ENCODE results near the gene IFT88.

The IFT88 gene

DNA sequence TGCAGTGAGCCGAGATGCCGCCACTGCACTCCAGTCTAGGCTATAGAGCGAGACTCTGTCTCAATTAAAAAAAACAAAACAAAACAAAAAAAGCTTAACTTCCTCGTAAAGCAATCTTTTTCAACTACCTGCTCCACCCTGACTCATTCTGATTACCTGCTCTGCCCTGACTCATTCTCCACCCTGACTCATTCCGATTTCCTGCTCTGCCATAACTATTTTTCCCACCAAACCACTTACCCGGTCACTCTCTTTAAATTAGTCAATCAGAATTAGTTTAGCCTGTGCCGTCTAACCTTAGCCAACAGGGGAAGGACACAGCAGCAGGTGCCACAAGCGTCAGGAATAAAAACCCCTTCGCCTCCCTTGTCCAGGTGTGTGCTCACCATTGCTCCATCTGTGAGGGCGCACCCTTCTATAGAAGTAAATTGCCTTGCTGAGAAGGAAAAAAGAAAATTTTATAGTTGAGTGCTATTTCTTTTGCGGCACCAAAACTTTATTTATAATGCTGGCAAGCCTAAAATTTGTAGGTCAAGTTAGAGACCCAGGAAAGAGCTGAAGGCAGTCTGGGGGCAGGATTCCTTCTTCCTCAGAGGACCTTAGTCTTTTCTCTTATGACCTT lies 1.7 kb upstream of the IFT88 start:
- DNase-seq (ENCODE audit: low read depth) = no peak

DNA sequence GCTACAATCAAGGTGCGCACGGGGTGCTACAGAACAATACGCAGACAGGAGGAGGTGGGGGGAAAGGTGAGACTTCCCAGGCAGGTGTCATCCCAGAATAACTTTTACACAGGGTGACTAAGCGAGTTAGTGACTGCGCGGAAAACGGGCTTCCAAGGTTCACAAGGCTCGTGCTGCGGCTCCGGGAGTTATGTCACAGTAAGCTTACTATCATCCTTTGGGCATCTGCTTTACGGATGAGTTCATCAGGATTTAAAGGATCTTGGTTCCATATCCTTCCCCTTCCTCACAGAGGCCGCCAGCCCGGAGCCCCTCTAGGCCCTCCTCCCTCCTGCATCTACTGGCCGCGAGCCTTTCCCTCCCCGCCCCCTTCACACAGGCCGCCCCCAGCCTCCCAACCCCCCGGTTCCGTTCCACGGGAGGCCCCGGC lies 474 bp upstream of the IFT88 start:
- peak; percentile 54 for DNase-seq (ENCODE audit: low read depth)

DNA sequence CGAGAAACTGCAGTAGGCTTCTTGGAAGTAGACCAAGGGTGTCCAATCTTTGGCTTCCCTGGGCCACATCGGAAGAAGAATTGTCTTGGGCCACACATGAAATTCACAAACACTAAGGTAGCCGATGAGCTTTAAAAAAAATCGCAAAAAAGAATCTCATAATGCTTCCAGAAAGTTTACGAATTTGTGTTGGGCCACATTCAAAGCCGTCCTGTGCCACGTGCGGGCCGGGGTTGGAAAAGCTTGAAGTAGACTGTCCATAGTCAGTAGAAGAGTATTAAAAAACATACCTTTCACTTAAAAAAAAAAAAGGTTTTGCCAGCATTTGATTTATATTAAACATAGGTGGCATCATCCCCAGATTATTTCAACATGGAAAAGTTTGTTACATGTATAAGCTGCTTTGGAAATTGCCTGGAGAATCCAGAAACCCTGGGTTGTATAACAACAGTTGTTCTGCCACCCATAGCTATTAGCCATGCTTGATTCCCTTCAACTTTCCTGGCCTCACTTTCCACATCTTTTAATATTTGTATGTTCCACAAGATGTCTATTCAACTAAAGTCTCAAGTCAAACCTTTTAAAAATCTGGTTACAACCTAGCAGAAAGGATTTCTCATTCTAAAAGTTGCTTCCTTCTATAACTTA lies 1.0 kb downstream of the IFT88 start:
- DNase-seq (ENCODE audit: low read depth) = no peak

- DNase-seq (ENCODE audit: low read depth) = no peak
Measured at GRCh38 chr13:20570517-20570916, 3.6 kb downstream of the IFT88 start.

DNA sequence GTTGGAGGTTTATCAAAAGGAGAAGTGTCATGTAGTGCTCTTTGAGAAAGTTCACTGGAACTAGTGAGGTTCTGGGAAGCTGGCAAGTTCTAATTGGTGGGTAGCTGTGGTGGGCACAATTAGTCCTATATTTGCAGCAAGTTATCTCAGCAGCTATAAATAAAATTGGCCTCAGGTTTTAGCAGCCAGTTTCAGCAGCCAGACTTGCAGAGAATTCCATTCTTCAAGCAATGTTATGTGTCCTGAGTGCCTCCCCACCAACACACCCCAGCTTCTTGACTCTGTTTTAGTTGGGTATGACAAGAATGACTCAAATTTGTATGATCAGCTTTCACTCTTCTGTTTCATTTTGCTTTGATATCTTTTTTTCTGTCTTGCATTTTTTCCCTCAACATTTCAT lies 4.7 kb downstream of the IFT88 start:
- no peak for DNase-seq (ENCODE audit: low read depth)

- no peak for DNase-seq (ENCODE audit: low read depth)
Measured at GRCh38 chr13:20573186-20573585, 6.2 kb downstream of the IFT88 start.

DNA sequence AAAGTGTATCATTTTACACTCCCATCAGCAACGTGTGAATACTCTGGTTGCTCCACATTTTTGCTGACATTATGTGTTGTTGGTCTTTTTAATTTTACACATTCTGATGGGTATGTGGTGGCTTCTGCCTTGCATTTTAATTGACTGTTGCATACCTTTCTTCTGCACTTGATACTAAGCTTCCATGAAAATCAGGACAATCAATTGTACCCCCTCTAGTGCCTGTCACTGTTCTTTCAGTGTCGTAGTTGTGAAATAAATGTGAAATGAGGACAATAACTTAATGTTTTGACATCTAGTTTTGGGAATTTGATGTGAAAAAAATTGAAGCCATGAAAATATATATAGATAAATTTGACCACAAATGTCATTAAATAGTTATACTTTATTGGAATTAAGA lies 6.7 kb downstream of the IFT88 start:
- DNase-seq (ENCODE audit: low read depth) = no peak

- no peak for DNase-seq (ENCODE audit: low read depth)
Measured at GRCh38 chr13:20579191-20579590, 12.2 kb downstream of the IFT88 start.

DNA sequence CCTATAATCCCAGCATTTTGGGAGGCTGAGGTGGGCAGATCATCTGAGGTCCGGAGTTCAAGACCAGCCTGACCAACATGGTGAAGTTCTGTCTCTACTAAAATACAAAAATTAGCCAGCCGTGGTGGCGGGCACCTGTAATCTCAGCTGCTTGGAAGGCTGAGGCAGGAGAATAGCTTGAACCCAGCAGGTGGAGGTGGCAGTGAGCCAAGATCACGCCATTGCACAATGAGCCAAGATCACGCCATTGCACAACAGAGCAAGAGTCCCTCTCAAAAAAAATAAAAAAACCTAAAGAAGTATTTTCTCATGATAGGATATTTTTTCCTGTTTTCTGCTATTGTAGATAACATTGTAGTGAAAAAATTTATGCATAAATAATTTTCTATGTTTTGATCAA lies 13.3 kb downstream of the IFT88 start:
- no peak for DNase-seq (ENCODE audit: low read depth)

GRCh38 chr13:20582026-20582425 lies 15.1 kb downstream of the IFT88 start:
- DNase-seq (ENCODE audit: low read depth) = no peak

DNA sequence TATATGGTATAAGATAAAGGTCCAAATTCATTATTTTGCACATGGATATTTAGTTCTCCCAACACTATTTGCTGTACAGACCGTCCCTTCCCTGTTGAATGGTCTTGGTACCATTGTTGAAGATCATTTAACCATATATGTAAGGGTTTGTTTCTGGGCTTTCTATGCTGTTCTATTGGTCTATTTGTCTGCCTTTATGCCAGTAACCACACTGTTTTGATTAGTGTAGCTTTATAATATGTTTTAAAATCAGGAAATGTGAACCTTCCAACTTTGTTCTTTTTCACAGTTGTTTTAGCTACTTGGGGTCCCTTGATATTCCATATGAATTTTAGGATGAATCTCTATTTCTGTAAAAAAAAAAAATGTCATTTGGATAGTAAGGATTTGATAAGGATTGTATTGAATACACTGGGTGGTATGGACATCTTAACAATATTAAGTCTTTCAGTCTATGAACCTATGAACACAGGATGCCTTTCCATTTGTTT lies 16.9 kb downstream of the IFT88 start:
- no peak for DNase-seq (ENCODE audit: low read depth)

DNA sequence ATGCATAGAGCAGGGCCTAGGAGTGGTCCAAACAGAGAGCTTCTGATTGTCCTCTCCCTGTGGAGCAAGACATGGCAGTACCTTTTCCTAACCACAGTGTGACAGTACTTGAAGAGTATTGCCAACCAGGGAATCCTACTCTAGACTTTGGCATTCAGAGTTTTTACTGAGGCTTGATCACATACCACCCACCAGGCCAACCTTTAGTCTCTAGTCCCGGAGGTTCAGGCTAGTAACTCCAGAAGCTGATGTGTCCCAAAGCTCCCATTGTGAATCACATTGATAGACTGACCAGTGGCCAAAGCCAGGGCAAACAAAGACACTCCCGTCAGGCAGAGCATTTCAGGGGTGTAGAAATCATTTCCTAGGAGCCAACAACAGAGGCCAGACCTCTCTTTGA lies 18.4 kb downstream of the IFT88 start:
- DNase-seq (ENCODE audit: low read depth) = no peak

DNA sequence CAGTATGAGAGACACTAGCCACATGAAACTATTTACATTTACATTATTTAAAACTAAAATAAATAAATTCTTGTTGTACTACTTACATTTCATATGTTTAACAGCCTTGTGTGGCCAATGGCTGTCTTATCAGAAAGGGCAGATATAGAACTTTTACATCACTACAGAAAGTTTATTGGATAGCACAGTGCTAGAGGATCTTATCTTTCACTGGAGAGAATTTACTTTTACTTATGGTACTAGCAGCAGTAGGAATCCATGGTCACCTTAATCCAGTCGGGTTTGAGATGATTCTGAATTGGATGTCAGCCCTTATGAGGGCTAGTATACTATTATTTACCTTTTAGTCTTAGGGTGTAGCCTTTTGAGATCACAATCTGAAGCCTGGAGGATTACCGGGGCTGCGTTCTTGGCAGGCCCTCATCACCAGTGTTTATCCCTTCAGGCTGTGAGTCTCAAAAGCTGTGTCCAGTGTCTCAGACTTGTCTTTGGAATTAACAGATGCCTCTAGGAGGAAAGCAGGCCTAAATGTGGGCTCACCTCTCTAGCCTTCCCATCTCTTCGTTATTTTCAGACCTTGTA lies 21.7 kb downstream of the IFT88 start:
- no peak for DNase-seq (ENCODE audit: low read depth)

DNA sequence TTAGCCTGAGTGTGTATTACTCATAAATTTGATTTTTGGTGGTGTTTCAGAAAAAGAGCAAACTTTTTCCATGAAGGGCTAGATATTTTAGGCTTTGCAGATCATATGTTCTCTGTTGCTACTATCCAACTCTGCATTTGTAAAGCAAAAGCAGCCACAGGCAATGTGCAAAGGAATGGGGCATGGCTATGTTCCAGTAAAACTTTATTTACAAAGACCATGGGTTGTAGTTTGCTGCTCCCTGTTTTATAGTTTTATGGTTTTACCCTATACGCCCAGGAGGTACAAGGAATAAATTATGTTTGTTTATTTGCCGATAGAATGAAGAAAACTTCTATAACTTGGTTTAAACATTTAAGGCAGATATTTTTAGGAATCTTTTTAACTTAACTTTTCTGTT lies 23.6 kb downstream of the IFT88 start:
- DNase-seq (ENCODE audit: low read depth) = no peak

DNA sequence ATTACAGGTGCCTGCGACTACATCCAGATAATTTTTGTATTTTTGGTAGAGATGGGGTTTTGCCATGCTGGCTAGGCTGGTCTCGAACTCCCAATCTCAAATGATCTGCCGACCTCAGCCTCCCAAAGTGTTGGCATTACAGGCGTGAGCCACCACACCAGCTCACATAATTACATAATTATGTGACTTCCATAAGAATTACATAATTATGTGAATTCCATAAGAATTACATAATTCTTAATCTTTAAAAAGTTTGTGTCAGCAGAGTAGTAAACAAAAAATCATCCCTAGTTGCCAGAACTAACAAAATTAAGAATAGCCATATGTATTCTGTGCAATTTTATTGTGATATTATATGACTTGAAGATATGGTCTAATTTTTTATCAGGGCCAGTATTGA lies 25.6 kb downstream of the IFT88 start:
- DNase-seq (ENCODE audit: low read depth) = no peak

DNA sequence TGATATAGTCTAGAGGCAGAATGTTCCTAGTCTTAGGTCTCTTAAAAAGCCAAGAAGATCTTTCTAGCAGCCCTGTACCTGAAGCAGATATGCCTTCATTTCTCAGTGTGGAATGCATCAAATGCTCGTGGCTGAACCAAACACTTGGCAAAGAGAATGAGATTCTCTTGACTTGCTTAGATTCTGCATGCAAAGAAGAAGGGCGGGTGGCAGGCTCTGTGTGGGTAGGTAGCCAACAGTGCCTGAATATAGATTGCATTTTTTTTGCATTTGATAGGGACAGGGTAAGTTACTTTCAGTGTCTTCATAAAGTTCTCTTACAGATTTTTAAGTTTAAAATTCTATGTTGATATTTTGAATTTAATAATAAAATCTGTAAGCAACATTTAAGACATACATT lies 27.3 kb downstream of the IFT88 start:
- no peak for DNase-seq (ENCODE audit: low read depth)

GRCh38 chr13:20607015-20607414 lies 40.1 kb downstream of the IFT88 start:
- DNase-seq (ENCODE audit: low read depth) = no peak

GRCh38 chr13:20608438-20609020 lies 41.6 kb downstream of the IFT88 start:
- DNase-seq (ENCODE audit: low read depth) = no peak

DNA sequence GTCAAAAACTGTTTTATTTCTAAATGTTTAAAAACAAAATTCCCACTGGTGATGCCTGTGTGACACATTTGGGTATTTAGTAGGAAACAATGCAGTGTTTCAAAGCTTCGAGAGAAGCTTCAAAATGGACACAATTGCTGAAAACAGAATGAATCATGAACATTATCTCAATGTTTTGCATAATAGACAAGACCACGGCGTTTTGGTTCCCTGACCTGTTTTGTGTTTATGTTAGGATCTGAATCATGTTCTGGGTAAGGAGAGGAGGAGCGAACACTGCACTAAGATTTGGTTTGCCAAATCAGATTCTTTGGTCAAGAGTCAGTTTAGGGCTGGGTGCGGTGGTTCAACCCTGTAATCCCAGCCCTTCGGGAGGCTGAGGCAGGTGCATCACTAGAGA lies 42.2 kb downstream of the IFT88 start:
- DNase-seq (ENCODE audit: low read depth) = peak; percentile 32

DNA sequence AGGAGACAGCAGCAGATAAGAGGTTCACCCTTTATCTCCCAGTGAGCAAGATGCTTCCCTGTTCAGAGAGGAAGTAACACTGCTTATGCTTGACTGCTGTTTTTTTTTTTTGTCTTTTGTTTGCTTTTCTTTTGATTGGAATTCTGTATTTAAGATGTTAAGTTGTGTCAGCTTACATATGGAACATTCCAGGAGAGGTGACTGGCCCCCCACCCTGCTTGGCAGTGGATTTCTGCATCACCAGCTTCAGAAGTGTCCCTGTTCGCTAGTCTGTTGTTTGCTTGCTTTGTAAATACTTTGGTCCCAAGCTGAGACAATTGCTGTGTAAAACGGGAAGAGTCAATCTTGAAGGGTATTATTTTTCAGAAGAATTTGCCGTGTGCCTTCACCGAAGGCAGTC lies 43.0 kb downstream of the IFT88 start:
- DNase-seq (ENCODE audit: low read depth) = no peak

DNA sequence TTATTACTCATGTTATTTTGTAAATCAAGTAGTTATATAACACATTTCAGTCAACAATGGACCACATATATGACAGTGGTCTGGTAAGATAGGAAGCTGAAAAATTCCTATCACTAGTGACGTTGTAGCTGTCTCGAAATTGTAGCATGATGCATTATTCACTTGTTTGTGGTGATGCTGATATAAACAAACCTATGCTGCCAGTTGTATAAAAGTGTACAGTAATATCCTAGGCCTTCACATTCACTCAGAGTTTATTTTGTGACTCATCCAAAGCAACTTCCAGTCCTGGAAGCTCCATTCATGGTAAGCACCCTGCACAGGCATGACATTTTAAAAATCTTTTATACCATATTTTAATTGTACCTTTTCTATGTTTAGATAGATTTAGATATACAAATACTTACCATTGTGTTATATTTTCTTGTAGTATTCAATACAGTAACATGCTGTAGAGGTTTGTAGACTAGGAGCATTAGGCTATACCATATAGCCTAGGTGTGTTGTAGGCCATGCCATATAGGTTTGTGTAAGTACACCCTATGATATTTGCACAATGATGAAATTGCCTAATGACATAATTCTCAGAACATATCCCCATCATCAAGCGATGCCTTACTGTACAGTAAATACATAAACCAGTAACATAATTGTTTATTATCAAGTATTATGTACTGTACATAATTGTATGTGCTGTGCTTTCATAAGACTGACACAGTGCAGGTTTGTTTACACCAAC lies 49.3 kb downstream of the IFT88 start:
- DNase-seq (ENCODE audit: low read depth) = peak; percentile 42

DNA sequence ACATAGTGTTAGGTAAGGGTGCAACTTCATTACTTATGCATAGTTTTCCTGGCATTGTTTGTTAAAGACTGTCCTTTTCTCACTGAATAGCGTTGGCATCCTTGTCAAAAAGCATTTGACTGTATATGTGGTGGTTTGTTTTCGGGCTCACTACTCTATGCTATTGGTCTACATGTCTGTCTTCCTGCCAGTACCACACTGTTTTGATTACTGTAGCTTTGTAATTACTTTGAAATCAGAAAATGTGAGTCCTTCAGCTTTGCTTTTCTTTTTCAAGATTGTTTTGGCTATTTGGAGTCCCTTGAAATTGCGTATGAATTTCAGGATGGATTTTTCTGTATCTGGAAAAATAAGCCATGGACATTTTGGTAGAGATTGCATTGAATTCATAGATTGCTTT lies 56.0 kb downstream of the IFT88 start:
- no peak for DNase-seq (ENCODE audit: low read depth)

GRCh38 chr13:20624213-20624612 lies 57.3 kb downstream of the IFT88 start:
- DNase-seq (ENCODE audit: low read depth) = no peak

Data from stromal cell of bone marrow (primary cell).